GM12878 (cell line): Measurements from ENCODE around the gene INO80C. TPM values are rescaled to one million over a fixed set of nuclear protein-coding genes. Genes with fewer than 3 reads are reported as not detected.

ENCODE experiments used
- ATAC-seq: fragments of 200-7000 bp; cut with Tn5 transposase; 3 replicates; pipeline ENCODE4 v1.9.1; 2020; ENCODE audit warnings: mild to moderate bottlenecking, moderate library complexity
- BruUV-seq: library from RNA; stranded (reverse); fragments of 400-500 nt; replicated peaks from 2 replicates; lab custom pipeline; 2021; lab: Mats Ljungman, UMichigan
- CTCF ChIA-PET: fragments of 300-600 bp; sonication (Branson Sonifier 250); formaldehyde crosslinking; extraction: SDS; loops from one replicate; lab custom pipeline; 2021; ENCODE audit warnings: inconsistent platforms; lab: Yijun Ruan, JAX
- POLR2A ChIA-PET: fragments of 350-600 bp; formaldehyde crosslinking; extraction: SDS; loops from one replicate; lab custom pipeline; 2021; ENCODE audit warnings: inconsistent platforms; lab: Charles Lee
- RAD21 ChIA-PET: fragments of 300-600 bp; sonication (Branson Sonifier 250); formaldehyde crosslinking; loops from one replicate; lab custom pipeline; 2023; ENCODE audit warnings: antibody characterized with exemption; ENCODE audit not compliant: unreplicated experiment; lab: Charles Lee
- SMC1A ChIA-PET: fragments of 300-600 bp; sonication (Branson Sonifier 250); formaldehyde crosslinking; loops from one replicate; lab custom pipeline; 2023; ENCODE audit not compliant: unreplicated experiment, uncharacterized antibody; lab: Charles Lee
- DNase-seq: peaks from one replicate; pipeline ENCODE4 v3.0.0-alpha.2; 2011; ENCODE audit warnings: low read depth, low spot score
- FAIRE-seq: peaks from 3 replicates; lab custom pipeline; 2011; peaks lifted over from hg19 to GRCh38; lab: Jason Lieb, UNC
- H2AFZ ChIP-seq: 2 replicates; pipeline ENCODE4 v1.6.0; 2011; ENCODE audit warnings: low read depth, low read length, control low read depth; ENCODE audit not compliant: control insufficient read depth
- H3K27ac ChIP-seq: 2 replicates; pipeline ENCODE4 v1.5.1; 2011; ENCODE audit warnings: control low read depth; ENCODE audit not compliant: control insufficient read depth, insufficient read depth
- H3K27me3 ChIP-seq, 2 experiments: replicated peaks in 1 of 2; 2 replicates each; pipeline versions ENCODE4 v1.6.0 to v1.6.1; 2011; ENCODE audit warnings: low read length in 1 of 2; ENCODE audit not compliant: control insufficient read depth in 2 of 2, insufficient read depth in 2 of 2
- H3K36me3 ChIP-seq, 2 experiments: 2 replicates each; pipeline ENCODE4 v1.5.1; 2011; ENCODE audit warnings: low read length in 1 of 2; ENCODE audit not compliant: control insufficient read depth in 2 of 2, insufficient read depth in 2 of 2
- H3K4me1 ChIP-seq: 2 replicates; pipeline ENCODE4 v1.6.1; 2011; ENCODE audit warnings: mild to moderate bottlenecking, low read length, moderate library complexity, mixed read lengths; ENCODE audit not compliant: control insufficient read depth, insufficient read depth
- H3K4me2 ChIP-seq: 2 replicates; pipeline ENCODE4 v1.6.0; 2011; ENCODE audit warnings: control low read depth; ENCODE audit not compliant: control insufficient read depth, insufficient read depth
- H3K4me3 ChIP-seq: fragments of 200-600 bp; sonication (generic); 2 replicates; pipeline ENCODE4 v1.5.1; 2016
- H3K79me2 ChIP-seq: 2 replicates; pipeline ENCODE4 v1.6.0; 2011; ENCODE audit warnings: low read length; ENCODE audit not compliant: control insufficient read depth, insufficient read depth
- H3K9ac ChIP-seq: 2 replicates; pipeline ENCODE4 v1.8.0; 2011; ENCODE audit warnings: low read length, control low read depth, mixed read lengths; ENCODE audit not compliant: control insufficient read depth, insufficient read depth
- H3K9me3 ChIP-seq: replicated peaks from 3 replicates; pipeline ENCODE4 v1.5.1; 2011; ENCODE audit warnings: mild to moderate bottlenecking, low read length; ENCODE audit not compliant: control insufficient read depth, insufficient read depth
- H4K20me1 ChIP-seq: 2 replicates; pipeline ENCODE4 v1.6.0; 2011; ENCODE audit not compliant: control insufficient read depth, insufficient read depth
- BACH1 ChIP-seq: fragments of 450-650 bp; IDR thresholded peaks from 2 replicates; pipeline ENCODE4 v1.6.1; 2017; ENCODE audit warnings: mild to moderate bottlenecking, borderline replicate concordance
- BHLHE40 ChIP-seq, 2 experiments: fragments of 450-650 bp in 1 of 2; IDR thresholded peaks; 2 replicates each; pipeline ENCODE4 v1.6.1; 2011 to 2017; ENCODE audit warnings: low read depth in 2 of 2, borderline replicate concordance in 1 of 2, improper control_type of control experiment in 1 of 2, low read length in 1 of 2, mild to moderate bottlenecking in 1 of 2
- DPF2 ChIP-seq: fragments of 450-650 bp; IDR thresholded peaks from 2 replicates; pipeline ENCODE4 v1.6.1; 2017; ENCODE audit warnings: mild to moderate bottlenecking
- EP300 ChIP-seq, 2 experiments: fragments of 150-350 bp in 1 of 2; IDR thresholded peaks; 2 replicates each; pipeline ENCODE4 v1.6.1; 2011 to 2012; ENCODE audit warnings: low read depth in 2 of 2, low read length in 2 of 2, borderline replicate concordance in 1 of 2, improper control_type of control experiment in 1 of 2, inconsistent platforms in 1 of 2; ENCODE audit not compliant: control insufficient read depth in 1 of 2
- FOXM1 ChIP-seq: IDR thresholded peaks from 2 replicates; pipeline ENCODE4 v1.6.1; 2012; ENCODE audit warnings: low read depth, mild to moderate bottlenecking, inconsistent platforms, low read length, moderate library complexity
- IKZF1 ChIP-seq: fragments of 450-650 bp; conservative IDR thresholded peaks from 2 replicates; pipeline ENCODE4 v1.6.1; 2017; ENCODE audit warnings: antibody characterized with exemption, mild to moderate bottlenecking
- LARP7 ChIP-seq: fragments of 450-650 bp; IDR thresholded peaks from 2 replicates; pipeline ENCODE4 v1.6.1; 2017; ENCODE audit warnings: mild to moderate bottlenecking
- PAX5 ChIP-seq: IDR thresholded peaks from 2 replicates; pipeline ENCODE4 v1.6.1; 2011; ENCODE audit warnings: low read depth, low read length, borderline replicate concordance
- TARDBP ChIP-seq: IDR thresholded peaks from 2 replicates; pipeline ENCODE4 v1.6.1; 2016; ENCODE audit warnings: borderline replicate concordance
- ZNF384 ChIP-seq: IDR thresholded peaks from 2 replicates; pipeline ENCODE4 v1.6.1; 2012; ENCODE audit warnings: low read depth, mild to moderate bottlenecking, low read length, improper control_type of control experiment, borderline replicate concordance
- ZNF592 ChIP-seq: fragments of 450-650 bp; IDR thresholded peaks from 2 replicates; pipeline ENCODE4 v1.6.1; 2017; ENCODE audit warnings: mild to moderate bottlenecking, moderate library complexity
- WGBS: methylation state at CpG from one replicate; pipeline ENCODE4 v1.1.6; 2016; ENCODE audit warnings: low lambda C conversion rate; ENCODE audit not compliant: insufficient replicate concordance, insufficient coverage; ENCODE audit errors: missing lambda C conversion rate; 5-methylcytosine and 5-hydroxymethylcytosine counted together
- in situ Hi-C: fragments of 300-500 bp; cut with MboI; formaldehyde crosslinking; loops from 9 replicates; pipeline ENCODE4 v1.14.3; 2018; ENCODE audit warnings: mixed read lengths
- intact Hi-C: fragments of 100-400 bp; cut with micrococcal nuclease; formaldehyde crosslinking; loops from one replicate; pipeline ENCODE4 v1.14.2; 2022; ENCODE audit not compliant: unreplicated experiment
- polyA plus RNA-seq, 11 experiments: library from polyadenylated mRNA; depleted of rRNA in 4 of 11; unstranded in 6 of 11; stranded (reverse) in 5 of 11; fragments of >200 nt; fragmentation: Nextera tagmentation in 4 of 11; fragmentation: Illumina TruSeq in 1 of 11; extraction: Ambion mirVana in 4 of 11; extraction: Trizol in 1 of 11; gene quantifications; 1 replicate in 1 of 11; 2 replicates in 10 of 11; pipeline versions ENCODE4 v1.2.1 to v1.2.3, GENCODE V29; 2011 to 2016; ENCODE audit warnings: inconsistent platforms in 2 of 11, missing spikeins in 2 of 11, low read depth in 1 of 11
- total RNA-seq, 4 experiments: library from RNA; depleted of rRNA in 3 of 4; stranded (reverse); fragments of >200 nt in 3 of 4; fragmentation: Illumina TruSeq in 1 of 4; extraction: Trizol in 1 of 4; gene quantifications; 2 replicates each; pipeline versions ENCODE4 v1.2.1 to v1.2.3, GENCODE V29; 2013 to 2021

The INO80C gene
- total and polyA plus RNA-seq, 10 of the 15 experiments (the other 5 are each of a cell fraction or from before 2014, with no cell fraction given), result 9.9 to 43.2 (median 30.1) TPM

DNA sequence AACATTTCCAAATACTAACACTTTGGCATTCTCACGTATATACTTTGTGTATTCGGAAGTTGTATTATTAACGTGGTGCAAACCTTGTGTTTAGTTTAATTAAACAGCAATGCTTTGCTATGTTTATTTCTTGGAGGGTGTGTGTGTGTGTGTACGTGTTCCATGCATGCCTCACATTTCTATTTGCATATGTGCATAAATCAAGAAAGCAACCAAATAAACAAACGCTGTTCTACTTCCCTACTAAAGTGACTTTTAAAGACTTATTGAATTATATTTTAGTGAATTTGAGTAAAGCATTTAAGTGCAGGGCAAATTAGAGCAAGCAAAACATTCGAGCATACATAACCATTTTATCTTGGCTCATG lies 66.4 kb downstream of the INO80C start:
- Histone ChIP-seq H3K9ac (no peak overlapping the region), H3K4me3 (no peak overlapping the region), H3K9me3 (no peaks in the 10 kb centered on the region), H3K27ac (no peak overlapping the region), H3K4me2 (no peak overlapping the region), H3K79me2 (no peaks in the 10 kb centered on the region), H3K36me3 (no peaks in the 10 kb centered on the region), H4K20me1 (no peaks in the 10 kb centered on the region), H3K4me1 (no peaks in the 10 kb centered on the region), H2AFZ (no peak overlapping the region), H3K27me3 (no peaks in the 10 kb centered on the region)
- intact Hi-C loops (no loop called here), in situ Hi-C loops (no loop called here)
- ChIA-PET CTCF (interaction anchor here (0.5 kb wide), 1 partner anchor 67 kb away, joined by 3 read pairs; no protein-coding TSS in a partner anchor), SMC1A (interaction anchor here (1.0 to 1.5 kb wide), 3 partner anchors 10 to 64 kb away, joined by 3 to 4 read pairs (median 3); no protein-coding TSS in a partner anchor), RAD21 (no interaction called here), POLR2A (no interaction called here)
- BruUV-seq, result no TSS peak
- no peak for ATAC-seq
- WGBS, result 45% methylated on average over 6 of the region's 6 CpGs
- TF ChIP-seq IKZF1 (no peak), ZNF384 (no peak), BHLHE40 (IDR thresholded peaks at IDR 0.05; ENCODE audit: borderline replicate concordance in 1 of 2, low read depth in 2 of 2, low read length in 1 of 2) (no peak), PAX5 (no peak), EP300 (IDR thresholded peaks at IDR 0.05; ENCODE audit: borderline replicate concordance in 1 of 2, control insufficient read depth in 1 of 2, low read depth in 2 of 2, low read length in 2 of 2) (no peak), DPF2 (no peak), FOXM1 (no peak), LARP7 (no peak), BACH1 (no peak), ZNF592 (no peak), TARDBP (no peak)
- FAIRE-seq, result no peak
- no peak for DNase-seq
